ENCODE results near the gene CNTN4. TPM values are rescaled to one million over a fixed set of nuclear protein-coding genes. Genes with fewer than 3 reads are reported as not detected.

The CNTN4 gene
- total RNA-seq, 1 experiment from 2014 or later: not detected

DNA sequence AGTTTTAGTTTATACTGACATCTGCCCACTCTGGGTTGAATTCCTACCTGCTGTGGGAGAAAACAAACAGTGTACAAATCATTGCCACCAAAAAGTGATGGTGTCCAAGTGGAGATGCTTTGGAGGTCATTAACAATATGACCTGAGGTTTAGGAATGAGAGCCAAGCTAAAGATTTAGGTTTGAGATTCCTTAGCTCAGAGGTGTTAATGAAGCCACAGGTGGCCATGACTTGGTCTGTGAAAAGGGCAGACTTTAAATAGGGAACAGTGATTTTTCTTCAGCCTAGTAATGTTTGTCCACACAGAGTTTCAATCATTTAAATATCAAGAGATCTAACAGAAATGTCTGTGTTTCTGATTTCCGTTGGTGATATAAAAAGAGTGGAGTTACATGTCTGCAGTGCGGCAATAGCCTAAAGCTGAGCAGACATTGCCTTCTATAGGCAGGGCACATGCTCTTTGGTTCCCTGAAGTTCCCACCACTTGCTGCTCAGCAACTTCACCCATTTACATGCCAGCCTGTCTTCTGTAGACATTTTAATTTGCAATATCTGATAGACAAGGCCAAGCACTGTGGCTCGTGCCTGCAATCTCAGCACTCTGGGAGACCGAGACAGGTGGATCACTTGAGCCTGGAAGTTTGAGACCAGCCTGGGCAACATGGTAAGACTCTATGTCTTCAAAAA is 588.3 kb downstream of the CNTN4 start (continued):
- TF ChIP-seq, protein P1, sequence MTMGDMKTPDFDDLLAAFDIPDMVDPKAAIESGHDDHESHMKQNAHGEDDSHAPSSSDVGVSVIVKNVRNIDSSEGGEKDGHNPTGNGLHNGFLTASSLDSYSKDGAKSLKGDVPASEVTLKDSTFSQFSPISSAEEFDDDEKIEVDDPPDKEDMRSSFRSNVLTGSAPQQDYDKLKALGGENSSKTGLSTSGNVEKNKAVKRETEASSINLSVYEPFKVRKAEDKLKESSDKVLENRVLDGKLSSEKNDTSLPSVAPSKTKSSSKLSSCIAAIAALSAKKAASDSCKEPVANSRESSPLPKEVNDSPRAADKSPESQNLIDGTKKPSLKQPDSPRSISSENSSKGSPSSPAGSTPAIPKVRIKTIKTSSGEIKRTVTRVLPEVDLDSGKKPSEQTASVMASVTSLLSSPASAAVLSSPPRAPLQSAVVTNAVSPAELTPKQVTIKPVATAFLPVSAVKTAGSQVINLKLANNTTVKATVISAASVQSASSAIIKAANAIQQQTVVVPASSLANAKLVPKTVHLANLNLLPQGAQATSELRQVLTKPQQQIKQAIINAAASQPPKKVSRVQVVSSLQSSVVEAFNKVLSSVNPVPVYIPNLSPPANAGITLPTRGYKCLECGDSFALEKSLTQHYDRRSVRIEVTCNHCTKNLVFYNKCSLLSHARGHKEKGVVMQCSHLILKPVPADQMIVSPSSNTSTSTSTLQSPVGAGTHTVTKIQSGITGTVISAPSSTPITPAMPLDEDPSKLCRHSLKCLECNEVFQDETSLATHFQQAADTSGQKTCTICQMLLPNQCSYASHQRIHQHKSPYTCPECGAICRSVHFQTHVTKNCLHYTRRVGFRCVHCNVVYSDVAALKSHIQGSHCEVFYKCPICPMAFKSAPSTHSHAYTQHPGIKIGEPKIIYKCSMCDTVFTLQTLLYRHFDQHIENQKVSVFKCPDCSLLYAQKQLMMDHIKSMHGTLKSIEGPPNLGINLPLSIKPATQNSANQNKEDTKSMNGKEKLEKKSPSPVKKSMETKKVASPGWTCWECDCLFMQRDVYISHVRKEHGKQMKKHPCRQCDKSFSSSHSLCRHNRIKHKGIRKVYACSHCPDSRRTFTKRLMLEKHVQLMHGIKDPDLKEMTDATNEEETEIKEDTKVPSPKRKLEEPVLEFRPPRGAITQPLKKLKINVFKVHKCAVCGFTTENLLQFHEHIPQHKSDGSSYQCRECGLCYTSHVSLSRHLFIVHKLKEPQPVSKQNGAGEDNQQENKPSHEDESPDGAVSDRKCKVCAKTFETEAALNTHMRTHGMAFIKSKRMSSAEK (CRISPR knock-in tag; IDR thresholded peaks at IDR 0.05; ENCODE audit: borderline replicate concordance): no peak

DNA sequence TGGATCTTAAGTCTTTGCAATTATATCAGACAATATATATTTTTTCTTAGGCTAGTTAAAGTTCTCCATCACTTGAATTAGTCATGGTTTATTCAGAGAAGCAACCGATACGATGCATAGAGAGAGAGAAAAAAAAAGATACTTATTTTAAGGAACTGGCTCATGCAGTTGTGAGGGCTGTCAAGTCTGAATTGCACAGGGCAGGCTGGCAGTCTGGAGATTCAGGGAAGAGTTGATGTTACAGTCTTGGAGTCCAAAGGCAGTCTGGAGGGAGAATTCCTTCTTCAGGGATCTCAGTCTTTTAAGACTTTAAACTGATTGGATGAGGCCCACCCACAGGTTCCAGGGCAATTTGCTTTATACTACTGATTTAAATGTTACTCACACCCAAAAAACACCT is 598.9 kb downstream of the CNTN4 start:
- Mint-ChIP-seq H3K4me3 (no peak overlapping the region), H3K27me3 (ENCODE audit: low read depth) (peaks cover 8% of the 10 kb centered on the region), H3K27ac (no peak overlapping the region), H3K36me3 (peaks cover 75% of the 10 kb centered on the region), H3K4me1 (no peaks in the 10 kb centered on the region), H3K9me3 (peaks cover 88% of the 10 kb centered on the region)
- TF ChIP-seq, protein P2, sequence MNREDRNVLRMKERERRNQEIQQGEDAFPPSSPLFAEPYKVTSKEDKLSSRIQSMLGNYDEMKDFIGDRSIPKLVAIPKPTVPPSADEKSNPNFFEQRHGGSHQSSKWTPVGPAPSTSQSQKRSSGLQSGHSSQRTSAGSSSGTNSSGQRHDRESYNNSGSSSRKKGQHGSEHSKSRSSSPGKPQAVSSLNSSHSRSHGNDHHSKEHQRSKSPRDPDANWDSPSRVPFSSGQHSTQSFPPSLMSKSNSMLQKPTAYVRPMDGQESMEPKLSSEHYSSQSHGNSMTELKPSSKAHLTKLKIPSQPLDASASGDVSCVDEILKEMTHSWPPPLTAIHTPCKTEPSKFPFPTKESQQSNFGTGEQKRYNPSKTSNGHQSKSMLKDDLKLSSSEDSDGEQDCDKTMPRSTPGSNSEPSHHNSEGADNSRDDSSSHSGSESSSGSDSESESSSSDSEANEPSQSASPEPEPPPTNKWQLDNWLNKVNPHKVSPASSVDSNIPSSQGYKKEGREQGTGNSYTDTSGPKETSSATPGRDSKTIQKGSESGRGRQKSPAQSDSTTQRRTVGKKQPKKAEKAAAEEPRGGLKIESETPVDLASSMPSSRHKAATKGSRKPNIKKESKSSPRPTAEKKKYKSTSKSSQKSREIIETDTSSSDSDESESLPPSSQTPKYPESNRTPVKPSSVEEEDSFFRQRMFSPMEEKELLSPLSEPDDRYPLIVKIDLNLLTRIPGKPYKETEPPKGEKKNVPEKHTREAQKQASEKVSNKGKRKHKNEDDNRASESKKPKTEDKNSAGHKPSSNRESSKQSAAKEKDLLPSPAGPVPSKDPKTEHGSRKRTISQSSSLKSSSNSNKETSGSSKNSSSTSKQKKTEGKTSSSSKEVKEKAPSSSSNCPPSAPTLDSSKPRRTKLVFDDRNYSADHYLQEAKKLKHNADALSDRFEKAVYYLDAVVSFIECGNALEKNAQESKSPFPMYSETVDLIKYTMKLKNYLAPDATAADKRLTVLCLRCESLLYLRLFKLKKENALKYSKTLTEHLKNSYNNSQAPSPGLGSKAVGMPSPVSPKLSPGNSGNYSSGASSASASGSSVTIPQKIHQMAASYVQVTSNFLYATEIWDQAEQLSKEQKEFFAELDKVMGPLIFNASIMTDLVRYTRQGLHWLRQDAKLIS (CRISPR knock-in tag; IDR thresholded peaks at IDR 0.05; ENCODE audit: borderline replicate concordance): no peak
- TF ChIP-seq SMAD4 (CRISPR knock-in tag; IDR thresholded peaks at IDR 0.05) (no peak), HMGA2 (CRISPR knock-in tag; IDR thresholded peaks at IDR 0.05) (no peak), KAT7 (CRISPR knock-in tag; IDR thresholded peaks at IDR 0.05; ENCODE audit: borderline replicate concordance) (no peak), TEAD4 (CRISPR knock-in tag; IDR thresholded peaks at IDR 0.05) (no peak), SP1 (CRISPR knock-in tag; conservative IDR thresholded peaks at IDR 0.05) (no peak), ZNF416 (CRISPR knock-in tag; IDR thresholded peaks at IDR 0.05) (no peak)
- TF ChIP-seq, protein P3, sequence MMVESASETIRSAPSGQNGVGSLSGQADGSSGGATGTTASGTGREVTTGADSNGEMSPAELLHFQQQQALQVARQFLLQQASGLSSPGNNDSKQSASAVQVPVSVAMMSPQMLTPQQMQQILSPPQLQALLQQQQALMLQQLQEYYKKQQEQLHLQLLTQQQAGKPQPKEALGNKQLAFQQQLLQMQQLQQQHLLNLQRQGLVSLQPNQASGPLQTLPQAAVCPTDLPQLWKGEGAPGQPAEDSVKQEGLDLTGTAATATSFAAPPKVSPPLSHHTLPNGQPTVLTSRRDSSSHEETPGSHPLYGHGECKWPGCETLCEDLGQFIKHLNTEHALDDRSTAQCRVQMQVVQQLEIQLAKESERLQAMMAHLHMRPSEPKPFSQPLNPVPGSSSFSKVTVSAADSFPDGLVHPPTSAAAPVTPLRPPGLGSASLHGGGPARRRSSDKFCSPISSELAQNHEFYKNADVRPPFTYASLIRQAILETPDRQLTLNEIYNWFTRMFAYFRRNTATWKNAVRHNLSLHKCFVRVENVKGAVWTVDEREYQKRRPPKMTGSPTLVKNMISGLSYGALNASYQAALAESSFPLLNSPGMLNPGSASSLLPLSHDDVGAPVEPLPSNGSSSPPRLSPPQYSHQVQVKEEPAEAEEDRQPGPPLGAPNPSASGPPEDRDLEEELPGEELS (CRISPR knock-in tag; IDR thresholded peaks at IDR 0.05): no peak
- TF ChIP-seq, protein P4, sequence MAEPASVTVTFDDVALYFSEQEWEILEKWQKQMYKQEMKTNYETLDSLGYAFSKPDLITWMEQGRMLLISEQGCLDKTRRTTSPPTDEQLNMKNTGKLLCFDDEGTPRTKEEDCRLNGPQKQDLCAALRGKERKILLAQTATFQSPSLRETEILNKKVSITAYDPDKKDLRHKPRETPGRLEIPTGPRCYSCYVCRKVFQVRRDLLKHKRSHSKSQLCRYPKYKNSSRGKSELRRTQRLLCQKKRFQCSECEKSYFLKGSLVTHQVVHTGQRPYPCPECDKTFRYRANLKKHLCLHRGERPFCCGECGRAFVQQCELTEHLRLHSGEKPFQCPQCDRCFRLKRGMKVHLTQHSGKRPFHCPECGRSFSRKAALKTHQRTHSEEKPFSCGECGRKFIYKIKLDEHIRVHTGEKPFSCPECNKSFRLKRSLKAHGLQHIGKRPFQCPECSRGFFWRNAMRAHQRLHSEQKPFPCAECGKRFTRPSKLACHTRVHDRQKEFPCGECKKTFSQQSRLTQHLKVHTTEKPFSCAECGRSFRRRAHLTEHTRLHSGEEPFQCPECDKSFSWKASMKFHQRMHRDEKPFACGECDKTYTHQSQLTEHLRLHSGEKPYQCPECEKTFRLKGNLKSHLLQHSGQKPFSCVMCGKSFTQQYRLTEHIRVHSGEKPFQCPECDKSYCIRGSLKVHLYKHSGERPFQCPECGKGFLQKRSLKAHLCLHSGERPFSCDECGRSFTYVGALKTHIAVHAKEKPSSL (CRISPR knock-in tag; conservative IDR thresholded peaks at IDR 0.05): no peak
- TF ChIP-seq, protein P5, sequence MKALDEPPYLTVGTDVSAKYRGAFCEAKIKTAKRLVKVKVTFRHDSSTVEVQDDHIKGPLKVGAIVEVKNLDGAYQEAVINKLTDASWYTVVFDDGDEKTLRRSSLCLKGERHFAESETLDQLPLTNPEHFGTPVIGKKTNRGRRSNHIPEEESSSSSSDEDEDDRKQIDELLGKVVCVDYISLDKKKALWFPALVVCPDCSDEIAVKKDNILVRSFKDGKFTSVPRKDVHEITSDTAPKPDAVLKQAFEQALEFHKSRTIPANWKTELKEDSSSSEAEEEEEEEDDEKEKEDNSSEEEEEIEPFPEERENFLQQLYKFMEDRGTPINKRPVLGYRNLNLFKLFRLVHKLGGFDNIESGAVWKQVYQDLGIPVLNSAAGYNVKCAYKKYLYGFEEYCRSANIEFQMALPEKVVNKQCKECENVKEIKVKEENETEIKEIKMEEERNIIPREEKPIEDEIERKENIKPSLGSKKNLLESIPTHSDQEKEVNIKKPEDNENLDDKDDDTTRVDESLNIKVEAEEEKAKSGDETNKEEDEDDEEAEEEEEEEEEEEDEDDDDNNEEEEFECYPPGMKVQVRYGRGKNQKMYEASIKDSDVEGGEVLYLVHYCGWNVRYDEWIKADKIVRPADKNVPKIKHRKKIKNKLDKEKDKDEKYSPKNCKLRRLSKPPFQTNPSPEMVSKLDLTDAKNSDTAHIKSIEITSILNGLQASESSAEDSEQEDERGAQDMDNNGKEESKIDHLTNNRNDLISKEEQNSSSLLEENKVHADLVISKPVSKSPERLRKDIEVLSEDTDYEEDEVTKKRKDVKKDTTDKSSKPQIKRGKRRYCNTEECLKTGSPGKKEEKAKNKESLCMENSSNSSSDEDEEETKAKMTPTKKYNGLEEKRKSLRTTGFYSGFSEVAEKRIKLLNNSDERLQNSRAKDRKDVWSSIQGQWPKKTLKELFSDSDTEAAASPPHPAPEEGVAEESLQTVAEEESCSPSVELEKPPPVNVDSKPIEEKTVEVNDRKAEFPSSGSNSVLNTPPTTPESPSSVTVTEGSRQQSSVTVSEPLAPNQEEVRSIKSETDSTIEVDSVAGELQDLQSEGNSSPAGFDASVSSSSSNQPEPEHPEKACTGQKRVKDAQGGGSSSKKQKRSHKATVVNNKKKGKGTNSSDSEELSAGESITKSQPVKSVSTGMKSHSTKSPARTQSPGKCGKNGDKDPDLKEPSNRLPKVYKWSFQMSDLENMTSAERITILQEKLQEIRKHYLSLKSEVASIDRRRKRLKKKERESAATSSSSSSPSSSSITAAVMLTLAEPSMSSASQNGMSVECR (CRISPR knock-in tag; IDR thresholded peaks at IDR 0.05; ENCODE audit: borderline replicate concordance): no peak
- ATAC-seq: no peak
- CTCF ChIA-PET: no interaction called here
- DNase-seq (ENCODE audit: low spot score): no peak
- POLR2A ChIA-PET: no interaction called here
